HCT116 (cell line): ENCODE data around the gene CBS.
"Not testable (repeated sequence)": the region's sequence is repeated elsewhere in the genome, so short reads cannot be mapped to it uniquely, and the experiment has no call there.

Source experiments
- CBX3 ChIP-seq: IDR thresholded peaks from 2 replicates; pipeline ENCODE4 v1.6.1; 2012; ENCODE audit warnings: low read depth
- CEBPB ChIP-seq: IDR thresholded peaks from 2 replicates; pipeline ENCODE4 v1.6.1; 2012; ENCODE audit warnings: low read depth
- CTCF ChIP-seq, 3 experiments: fragments of 200-600 bp in 1 of 3; sonication (generic) in 1 of 3; IDR thresholded peaks in 2 of 3; conservative IDR thresholded peaks in 1 of 3; 2 replicates each; pipeline ENCODE4 v1.5.1; 2012 to 2017; ENCODE audit warnings: low read depth in 2 of 3, low read length in 2 of 3, antibody characterized with exemption in 1 of 3, borderline replicate concordance in 1 of 3, control low read depth in 1 of 3, mild to moderate bottlenecking in 1 of 3, mixed read lengths in 1 of 3, mixed run types in 1 of 3, moderate library complexity in 1 of 3; ENCODE audit not compliant: insufficient read depth in 1 of 3
- EZH2 ChIP-seq: fragments of 200-600 bp; sonication (generic); IDR thresholded peaks from 2 replicates; pipeline ENCODE4 v1.6.1; 2017; ENCODE audit warnings: antibody characterized with exemption, mixed run types
- EZH2phosphoT487 ChIP-seq: fragments of 200-600 bp; IDR thresholded peaks from 2 replicates; pipeline ENCODE4 v1.6.1; 2018; ENCODE audit warnings: antibody characterized with exemption, borderline replicate concordance
- JUND ChIP-seq: IDR thresholded peaks from 2 replicates; pipeline ENCODE4 v1.6.1; 2012
- MAX ChIP-seq: IDR thresholded peaks from 2 replicates; pipeline ENCODE4 v1.6.1; 2012
- POLR2A ChIP-seq: IDR thresholded peaks from 2 replicates; pipeline ENCODE4 v1.7.0; 2011; ENCODE audit warnings: borderline replicate concordance; ENCODE audit not compliant: insufficient read depth, insufficient read length; ENCODE audit errors: extremely low read depth
- POLR2AphosphoS5 ChIP-seq: IDR thresholded peaks from 2 replicates; pipeline ENCODE4 v1.6.1; 2011; ENCODE audit warnings: mild to moderate bottlenecking, low read depth, low read length, moderate library complexity
- SIN3A ChIP-seq: IDR thresholded peaks from 2 replicates; pipeline ENCODE4 v1.6.1; 2012; ENCODE audit warnings: low read depth
- TCF7L2 ChIP-seq: IDR thresholded peaks from 2 replicates; pipeline ENCODE4 v1.7.0; 2011; ENCODE audit warnings: borderline replicate concordance, inconsistent platforms; ENCODE audit not compliant: insufficient read depth, insufficient read length; ENCODE audit errors: extremely low read depth
- TF ChIP-seq, protein P1 (sequence below): IDR thresholded peaks from 2 replicates; pipeline ENCODE4 v1.6.1; 2012; ENCODE audit warnings: low read depth
- TF ChIP-seq, protein P2 (sequence below): IDR thresholded peaks from 2 replicates; pipeline ENCODE4 v1.6.1; 2012

DNA sequence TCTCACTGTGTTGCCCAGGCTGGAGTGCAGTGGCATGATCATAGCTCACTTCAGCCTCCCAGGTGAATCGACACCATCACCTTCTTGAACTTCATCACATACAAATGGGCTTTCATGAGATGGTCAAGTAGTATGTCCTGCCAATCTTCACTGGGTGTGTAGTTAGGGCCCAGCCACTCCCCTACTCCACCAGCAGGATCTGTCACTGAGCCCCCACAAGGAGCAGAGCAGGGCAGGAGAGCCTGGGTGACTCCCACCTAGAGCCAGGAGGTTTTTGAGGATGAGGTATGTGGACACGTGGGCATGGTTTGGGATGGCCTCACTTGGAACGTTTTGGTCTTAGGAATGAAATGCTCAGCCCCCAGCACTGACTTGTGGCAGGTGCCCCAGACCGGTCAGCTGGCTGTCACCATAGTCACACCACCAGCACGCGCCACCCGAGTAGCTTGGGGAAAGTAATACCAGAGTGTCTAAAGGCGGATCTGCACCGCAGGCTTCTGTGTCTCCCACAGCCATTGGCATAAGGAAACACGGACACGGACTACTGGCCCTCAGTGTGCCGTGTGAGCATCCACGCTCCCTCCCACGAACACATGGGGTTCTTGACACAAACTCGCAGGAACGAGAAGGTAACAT lies 16.5 kb upstream of the CBS start:
- not testable (repeated sequence) for TF ChIP-seq CTCF (IDR thresholded peaks at IDR 0.05 in 2 of 3, conservative IDR thresholded peaks at IDR 0.05 in 1 of 3; ENCODE audit: borderline replicate concordance in 1 of 3, insufficient read depth in 1 of 3, low read depth in 2 of 3, low read length in 2 of 3); CEBPB; SIN3A; POLR2A; JUND; POLR2AphosphoS5; TCF7L2; MAX; CBX3; EZH2phosphoT487; EZH2
- TF ChIP-seq, protein P1, sequence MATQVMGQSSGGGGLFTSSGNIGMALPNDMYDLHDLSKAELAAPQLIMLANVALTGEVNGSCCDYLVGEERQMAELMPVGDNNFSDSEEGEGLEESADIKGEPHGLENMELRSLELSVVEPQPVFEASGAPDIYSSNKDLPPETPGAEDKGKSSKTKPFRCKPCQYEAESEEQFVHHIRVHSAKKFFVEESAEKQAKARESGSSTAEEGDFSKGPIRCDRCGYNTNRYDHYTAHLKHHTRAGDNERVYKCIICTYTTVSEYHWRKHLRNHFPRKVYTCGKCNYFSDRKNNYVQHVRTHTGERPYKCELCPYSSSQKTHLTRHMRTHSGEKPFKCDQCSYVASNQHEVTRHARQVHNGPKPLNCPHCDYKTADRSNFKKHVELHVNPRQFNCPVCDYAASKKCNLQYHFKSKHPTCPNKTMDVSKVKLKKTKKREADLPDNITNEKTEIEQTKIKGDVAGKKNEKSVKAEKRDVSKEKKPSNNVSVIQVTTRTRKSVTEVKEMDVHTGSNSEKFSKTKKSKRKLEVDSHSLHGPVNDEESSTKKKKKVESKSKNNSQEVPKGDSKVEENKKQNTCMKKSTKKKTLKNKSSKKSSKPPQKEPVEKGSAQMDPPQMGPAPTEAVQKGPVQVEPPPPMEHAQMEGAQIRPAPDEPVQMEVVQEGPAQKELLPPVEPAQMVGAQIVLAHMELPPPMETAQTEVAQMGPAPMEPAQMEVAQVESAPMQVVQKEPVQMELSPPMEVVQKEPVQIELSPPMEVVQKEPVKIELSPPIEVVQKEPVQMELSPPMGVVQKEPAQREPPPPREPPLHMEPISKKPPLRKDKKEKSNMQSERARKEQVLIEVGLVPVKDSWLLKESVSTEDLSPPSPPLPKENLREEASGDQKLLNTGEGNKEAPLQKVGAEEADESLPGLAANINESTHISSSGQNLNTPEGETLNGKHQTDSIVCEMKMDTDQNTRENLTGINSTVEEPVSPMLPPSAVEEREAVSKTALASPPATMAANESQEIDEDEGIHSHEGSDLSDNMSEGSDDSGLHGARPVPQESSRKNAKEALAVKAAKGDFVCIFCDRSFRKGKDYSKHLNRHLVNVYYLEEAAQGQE: not testable (repeated sequence)
- TF ChIP-seq, protein P2, sequence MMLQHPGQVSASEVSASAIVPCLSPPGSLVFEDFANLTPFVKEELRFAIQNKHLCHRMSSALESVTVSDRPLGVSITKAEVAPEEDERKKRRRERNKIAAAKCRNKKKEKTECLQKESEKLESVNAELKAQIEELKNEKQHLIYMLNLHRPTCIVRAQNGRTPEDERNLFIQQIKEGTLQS: not testable (repeated sequence)
